Smooth muscle cell (in vitro differentiated cells): ENCODE data around the gene BCL6. TPM values are rescaled to one million over a fixed set of nuclear protein-coding genes. Genes with fewer than 3 reads are reported as not detected.

Source experiments
- DNase-seq: peaks from one replicate; lab custom pipeline; 2025; ENCODE audit not compliant: unreplicated experiment; lab: John Stamatoyannopoulos, UW
- H2AFZ ChIP-seq: fragments of 200-600 bp; sonication (generic); 2 replicates; pipeline ENCODE4 v1.6.0; 2016; ENCODE audit warnings: antibody characterized with exemption, low read depth, mild to moderate bottlenecking
- H3F3A ChIP-seq: fragments of 200-600 bp; sonication (generic); 2 replicates; pipeline ENCODE4 v1.6.0; 2017; ENCODE audit warnings: antibody characterized with exemption, low read depth
- H3K27ac ChIP-seq: fragments of 200-600 bp; sonication (generic); 2 replicates; pipeline ENCODE4 v1.5.1; 2016; ENCODE audit warnings: low read depth, mild to moderate bottlenecking
- H3K27me3 ChIP-seq: fragments of 200-600 bp; sonication (generic); 2 replicates; pipeline ENCODE4 v1.6.1; 2016; ENCODE audit warnings: low read depth, mild to moderate bottlenecking
- H3K36me3 ChIP-seq: fragments of 200-600 bp; sonication (generic); 2 replicates; pipeline ENCODE4 v1.5.1; 2016; ENCODE audit warnings: low read depth
- H3K4me1 ChIP-seq: fragments of 200-600 bp; sonication (generic); 2 replicates; pipeline ENCODE4 v1.5.1; 2016; ENCODE audit warnings: low read depth
- H3K4me2 ChIP-seq: fragments of 200-600 bp; sonication (generic); 2 replicates; pipeline ENCODE4 v1.6.0; 2016; ENCODE audit warnings: mild to moderate bottlenecking
- H3K4me3 ChIP-seq: fragments of 200-600 bp; sonication (generic); 2 replicates; pipeline ENCODE4 v1.5.1; 2016; ENCODE audit warnings: mild to moderate bottlenecking
- H3K79me2 ChIP-seq: fragments of 200-600 bp; sonication (generic); 2 replicates; pipeline ENCODE4 v1.6.0; 2016; ENCODE audit warnings: low read depth, mild to moderate bottlenecking
- H3K9ac ChIP-seq: fragments of 200-600 bp; sonication (generic); 2 replicates; pipeline ENCODE4 v1.6.0; 2016; ENCODE audit warnings: low read depth
- H3K9me3 ChIP-seq: fragments of 200-600 bp; sonication (generic); replicated peaks from 2 replicates; pipeline ENCODE4 v1.5.1; 2016; ENCODE audit warnings: low read depth
- H4K20me1 ChIP-seq: fragments of 200-600 bp; sonication (generic); 2 replicates; pipeline ENCODE4 v1.6.0; 2016; ENCODE audit warnings: low read depth
- CTCF ChIP-seq: fragments of 200-600 bp; sonication (generic); IDR thresholded peaks from 2 replicates; pipeline ENCODE4 v1.5.1; 2017; ENCODE audit warnings: borderline replicate concordance, mild to moderate bottlenecking, antibody characterized with exemption; ENCODE audit not compliant: insufficient read depth, poor library complexity, severe bottlenecking
- WGBS: methylation state at CpG from one replicate; pipeline ENCODE4 v1.1.7; 2016; ENCODE audit warnings: low lambda C conversion rate; 5-methylcytosine and 5-hydroxymethylcytosine counted together
- polyA plus RNA-seq: library from polyadenylated mRNA; unstranded; fragments of >200 nt; fragmentation: Nextera tagmentation; extraction: Ambion mirVana; gene quantifications from 2 replicates; pipeline ENCODE4 v1.2.1, GENCODE V29; 2016
- total RNA-seq: library from RNA; depleted of rRNA; stranded (reverse); fragments of >200 nt; gene quantifications from 2 replicates; pipeline ENCODE4 v1.2.3, GENCODE V29; 2014

Gene BCL6
- total and polyA plus RNA-seq, 2 experiments from 2014 or later: 18.3 to 39.1 TPM

- no peaks in the 10 kb centered on the region for H4K20me1 ChIP-seq
- TF ChIP-seq CTCF: no peak
- H3K27me3 ChIP-seq: no peaks in the 10 kb centered on the region
- no peaks in the 10 kb centered on the region for H3K79me2 ChIP-seq
- H3K36me3 ChIP-seq: no peaks in the 10 kb centered on the region
- 89% methylated on average over 3 of the region's 3 CpGs for WGBS
- H3K4me1 ChIP-seq: no peaks in the 10 kb centered on the region
- no peak overlapping the region for H3K4me3 ChIP-seq
- no peak overlapping the region for H3K27ac ChIP-seq
- H3K9ac ChIP-seq: no peak overlapping the region
- no peak for DNase-seq
- no peaks in the 10 kb centered on the region for H3K9me3 ChIP-seq
- H2AFZ ChIP-seq: no peak overlapping the region
- no peaks in the 10 kb centered on the region for H3F3A ChIP-seq
- H3K4me2 ChIP-seq: no peak overlapping the region
Measured at GRCh38 chr3:187792521-187792920, 47.3 kb upstream of the BCL6 start.

GRCh38 chr3:187789872-187790271 lies 44.6 kb upstream of the BCL6 start:
- Histone ChIP-seq H3K4me1 (no peaks in the 10 kb centered on the region), H3K4me3 (no peak overlapping the region), H3K9me3 (no peaks in the 10 kb centered on the region), H3K36me3 (no peaks in the 10 kb centered on the region), H3K4me2 (no peak overlapping the region), H3K9ac (no peak overlapping the region), H3K79me2 (no peaks in the 10 kb centered on the region), H3K27me3 (no peaks in the 10 kb centered on the region), H3K27ac (no peak overlapping the region), H4K20me1 (no peaks in the 10 kb centered on the region), H2AFZ (no peak overlapping the region), H3F3A (no peaks in the 10 kb centered on the region)
- TF ChIP-seq CTCF: no peak
- DNase-seq: no peak
- 90% methylated on average over 2 of the region's 3 CpGs for WGBS

GRCh38 chr3:187788984-187789857 lies 44.0 kb upstream of the BCL6 start:
- Histone ChIP-seq H3K79me2 (no peaks in the 10 kb centered on the region), H3F3A (no peaks in the 10 kb centered on the region), H3K9me3 (no peaks in the 10 kb centered on the region), H3K36me3 (no peaks in the 10 kb centered on the region), H3K9ac (no peak overlapping the region), H3K4me2 (no peak overlapping the region), H3K4me1 (no peaks in the 10 kb centered on the region), H2AFZ (no peak overlapping the region), H3K4me3 (no peak overlapping the region), H3K27me3 (no peaks in the 10 kb centered on the region), H3K27ac (no peak overlapping the region), H4K20me1 (no peaks in the 10 kb centered on the region)
- no peak for TF ChIP-seq CTCF
- DNase-seq: no peak
- WGBS: 83% methylated on average over 5 of the region's 5 CpGs

- H3K4me2 ChIP-seq: peak overlapping the region; percentile 62
- DNase-seq: no peak
- no peaks in the 10 kb centered on the region for H3K27me3 ChIP-seq
- H3K9me3 ChIP-seq: no peaks in the 10 kb centered on the region
- no peak overlapping the region for H2AFZ ChIP-seq
- TF ChIP-seq CTCF: no peak
- no peaks in the 10 kb centered on the region for H3K79me2 ChIP-seq
- H3K36me3 ChIP-seq: no peaks in the 10 kb centered on the region
- H4K20me1 ChIP-seq: no peaks in the 10 kb centered on the region
- WGBS: 0% methylated on average over 2 of the region's 2 CpGs
- H3K9ac ChIP-seq: peak overlapping the region; percentile 1
- H3F3A ChIP-seq: peaks cover 11% of the 10 kb centered on the region
- H3K4me1 ChIP-seq: no peaks in the 10 kb centered on the region
- H3K4me3 ChIP-seq: no peak overlapping the region
- H3K27ac ChIP-seq: peak overlapping the region; percentile 88
Measured at GRCh38 chr3:187783098-187783497, 37.8 kb upstream of the BCL6 start.
